RWPE2 (cell line): Measurements from ENCODE around the gene AS3MT.
"Not testable (repeated sequence)": the region's sequence is repeated elsewhere in the genome, so short reads cannot be mapped to it uniquely, and the experiment has no call there.

Experiments
- ATAC-seq: fragments of 200-7000 bp; cut with Tn5 transposase; 3 replicates; pipeline ENCODE4 v1.9.1; 2021; ENCODE audit warnings: low read depth
- DNase-seq: peaks from one replicate; pipeline ENCODE4 v3.0.0-alpha.2; 2020; ENCODE audit warnings: low spot score
- H3K27ac ChIP-seq: fragments of 450-650 bp; 2 replicates; pipeline ENCODE4 v1.5.1; 2017; ENCODE audit warnings: mild to moderate bottlenecking; ENCODE audit not compliant: poor library complexity, severe bottlenecking
- H3K27me3 ChIP-seq: fragments of 250-450 bp; sonication (Bioruptor Pico); 2 replicates; pipeline ENCODE4 v1.5.1; 2021; ENCODE audit warnings: mild to moderate bottlenecking, moderate library complexity; ENCODE audit not compliant: insufficient read depth, poor library complexity, severe bottlenecking
- H3K36me3 ChIP-seq: fragments of 250-450 bp; sonication (Bioruptor Pico); 2 replicates; pipeline ENCODE4 v1.5.1; 2020; ENCODE audit warnings: low read depth, mild to moderate bottlenecking, moderate library complexity
- H3K4me1 ChIP-seq: fragments of 250-450 bp; sonication (Bioruptor Pico); 2 replicates; pipeline ENCODE4 v1.5.1; 2021; ENCODE audit warnings: mild to moderate bottlenecking, moderate library complexity; ENCODE audit not compliant: insufficient read depth, poor library complexity, severe bottlenecking
- H3K4me3 ChIP-seq: fragments of 250-450 bp; sonication (Bioruptor Pico); 2 replicates; pipeline ENCODE4 v1.5.1; 2021; ENCODE audit warnings: mild to moderate bottlenecking, moderate library complexity; ENCODE audit not compliant: severe bottlenecking
- H3K9me3 ChIP-seq: fragments of 250-450 bp; sonication (Bioruptor Pico); 2 replicates; pipeline ENCODE4 v1.5.1; 2021; ENCODE audit warnings: mild to moderate bottlenecking, moderate library complexity; ENCODE audit not compliant: severe bottlenecking
- CTCF ChIP-seq: fragments of 450-650 bp; IDR thresholded peaks from one replicate; pipeline ENCODE4 v1.5.1; 2017; ENCODE audit warnings: mild to moderate bottlenecking, moderate library complexity; ENCODE audit not compliant: poor library complexity, severe bottlenecking

AS3MT gene

GRCh38 chr10:102869258-102870198 is at the start of gene AS3MT:
Gene AS3MT (plus strand): TSS chr10:102869470. CDS start chr10:102869593, 123 bp downstream.
- no peaks in the 10 kb centered on the region for H3K27me3 ChIP-seq
- H3K36me3 ChIP-seq, result no peaks in the 10 kb centered on the region
- DNase-seq (no peak), ATAC-seq (peak; percentile 92)
- H3K9me3 ChIP-seq, result no peaks in the 10 kb centered on the region
- H3K4me1 ChIP-seq, result no peaks in the 10 kb centered on the region
- TF ChIP-seq CTCF, result no peak
- no peak within 1 kb of the TSS for H3K27ac ChIP-seq
- H3K4me3 ChIP-seq, result peak within 1 kb of the TSS; percentile 39

GRCh38 chr10:102820008-102820407 is 49.3 kb upstream of the AS3MT start:
- not testable (repeated sequence) for H3K9me3 ChIP-seq, H3K36me3 ChIP-seq, H3K27ac ChIP-seq, DNase-seq, ATAC-seq, H3K27me3 ChIP-seq, H3K4me3 ChIP-seq
- peaks cover 12% of the 10 kb centered on the region for H3K4me1 ChIP-seq

- Histone ChIP-seq H3K9me3 (no peaks in the 10 kb centered on the region), H3K4me3 (no peak overlapping the region), H3K27ac (no peak overlapping the region), H3K27me3 (no peaks in the 10 kb centered on the region), H3K4me1 (no peaks in the 10 kb centered on the region), H3K36me3 (no peaks in the 10 kb centered on the region)
- DNase-seq, result no peak
- no peak for ATAC-seq
- no peak for TF ChIP-seq CTCF
Measured at GRCh38 chr10:102822222-102822621, 47.0 kb upstream of the AS3MT start.

GRCh38 chr10:102824664-102825063 is 44.6 kb upstream of the AS3MT start:
- Histone ChIP-seq H3K4me3 (no peak overlapping the region), H3K27me3 (no peaks in the 10 kb centered on the region), H3K4me1 (no peaks in the 10 kb centered on the region), H3K36me3 (no peaks in the 10 kb centered on the region), H3K27ac (no peak overlapping the region), H3K9me3 (no peaks in the 10 kb centered on the region)
- no peak for TF ChIP-seq CTCF
- no peak for ATAC-seq
- no peak for DNase-seq

- H3K27me3 ChIP-seq, result no peaks in the 10 kb centered on the region
- no peak for DNase-seq
Measured at GRCh38 chr10:102826148-102826796, 43.0 kb upstream of the AS3MT start.

More at GRCh38 chr10:102826148-102826796, 43.0 kb upstream of the AS3MT start:
- TF ChIP-seq CTCF, result no peak
- no peaks in the 10 kb centered on the region for H3K36me3 ChIP-seq
- no peak overlapping the region for H3K27ac ChIP-seq
- no peaks in the 10 kb centered on the region for H3K9me3 ChIP-seq
- H3K4me1 ChIP-seq, result no peaks in the 10 kb centered on the region
- no peak for ATAC-seq
- no peak overlapping the region for H3K4me3 ChIP-seq
